ENCODE results near the gene RNF151. TPM values are rescaled to one million over a fixed set of nuclear protein-coding genes. Genes with fewer than 3 reads are reported as not detected.

Gene RNF151
- polyA plus RNA-seq, 1 donor from 2014 or later: not detected

DNA sequence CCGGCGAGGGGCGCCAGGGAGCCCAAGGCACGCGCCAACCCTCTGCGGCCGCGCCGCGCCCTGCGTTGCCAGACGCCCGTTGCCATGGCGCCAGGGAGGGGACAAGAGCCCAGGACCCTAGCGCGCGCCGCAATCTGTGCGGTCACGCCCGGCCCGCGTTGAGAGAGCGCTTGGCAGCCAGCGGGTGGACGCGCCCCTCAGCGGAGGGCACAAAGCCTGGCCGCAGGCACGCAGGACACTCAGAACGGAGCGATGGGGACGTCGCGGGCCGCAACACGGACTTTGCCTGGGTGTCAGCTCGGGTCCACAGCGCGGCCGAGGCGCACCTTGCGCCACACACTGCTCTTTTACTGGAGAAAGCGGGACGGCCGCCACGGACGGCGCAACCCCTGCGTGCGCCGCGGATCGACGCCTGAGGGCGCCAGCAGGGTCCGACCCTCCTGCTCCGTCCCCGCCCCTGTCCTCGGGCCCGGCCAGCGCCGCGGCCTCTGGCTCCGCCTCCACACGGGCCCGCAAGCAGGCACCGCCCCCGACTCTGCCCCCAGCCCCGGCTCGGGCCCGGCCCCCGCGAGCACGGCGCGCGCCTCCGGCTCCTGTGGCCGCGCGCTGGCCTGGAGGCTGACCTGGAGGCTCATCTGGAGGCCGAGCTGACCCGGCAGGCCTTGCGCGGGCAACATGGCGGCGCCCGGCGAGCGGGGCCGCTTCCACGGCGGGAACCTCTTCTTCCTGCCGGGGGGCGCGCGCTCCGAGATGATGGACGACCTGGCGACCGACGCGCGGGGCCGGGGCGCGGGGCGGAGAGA is 17.1 kb downstream of the RNF151 start, which contains the start of gene GFER:
TSS of gene GFER (plus strand) at position 650 of the 803 bp plus-strand sequence. CDS start at position 676, 26 bp downstream.
- no peaks in the 10 kb centered on the region for H4K20me1 ChIP-seq (ENCODE audit: insufficient read depth)

DNA sequence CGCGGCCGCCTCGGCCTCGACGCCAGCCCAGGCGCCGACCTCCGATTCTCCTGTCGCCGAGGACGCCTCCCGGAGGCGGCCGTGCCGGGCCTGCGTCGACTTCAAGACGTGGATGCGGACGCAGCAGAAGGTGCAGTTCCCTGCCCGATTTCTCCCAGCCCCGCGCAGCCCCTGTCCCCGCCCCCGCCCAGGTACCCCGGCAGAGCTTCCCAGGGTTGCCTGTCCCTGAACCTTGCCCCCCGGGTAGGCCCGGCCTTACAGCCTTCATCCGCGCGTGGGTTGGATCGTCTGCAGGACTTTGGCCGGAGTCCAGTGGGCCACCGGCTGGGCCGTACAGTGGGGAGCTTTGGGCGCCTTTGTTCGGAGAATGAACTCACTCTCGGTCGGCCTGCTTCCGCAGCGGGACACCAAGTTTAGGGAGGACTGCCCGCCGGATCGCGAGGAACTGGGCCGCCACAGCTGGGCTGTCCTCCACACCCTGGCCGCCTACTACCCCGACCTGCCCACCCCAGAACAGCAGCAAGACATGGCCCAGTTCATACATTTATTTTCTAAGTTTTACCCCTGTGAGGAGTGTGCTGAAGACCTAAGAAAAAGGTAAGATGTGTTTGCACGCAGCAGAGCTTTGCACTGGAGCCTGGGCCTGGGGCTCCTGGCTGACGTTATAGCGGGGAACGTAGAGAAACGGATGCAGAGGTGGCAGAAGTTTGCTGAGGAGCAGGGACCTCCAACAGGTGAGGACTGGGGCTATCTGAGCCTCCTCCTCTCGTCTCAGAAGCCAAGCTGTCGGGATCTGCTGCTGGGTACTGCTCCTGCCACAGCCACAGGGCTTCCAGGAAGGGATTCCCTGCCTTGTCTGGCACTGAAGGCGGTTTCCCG is 17.9 kb downstream of the RNF151 start:
- Histone ChIP-seq H3K79me2 (replicated peaks; ENCODE audit: insufficient read depth, low read length) (no peaks in the 10 kb centered on the region), H3K9me3 (ENCODE audit: low read length) (no peaks in the 10 kb centered on the region), H3F3A (ENCODE audit: insufficient read depth, low read length, poor library complexity, severe bottlenecking) (no peaks in the 10 kb centered on the region), H3K9me2 (ENCODE audit: insufficient read depth, low read length) (no peaks in the 10 kb centered on the region), H3K36me3 (ENCODE audit: insufficient read depth, low read length) (no peaks in the 10 kb centered on the region), H3K9ac (ENCODE audit: low read length) (peak overlapping the region; percentile 94), H3K27me3 (ENCODE audit: insufficient read depth, low read depth, low read length) (peaks cover 21% of the 10 kb centered on the region), H2AFZ (ENCODE audit: low read depth, low read length) (no peak overlapping the region), H3K4me3 (ENCODE audit: low read length) (peak overlapping the region; percentile 99), H3K27ac (ENCODE audit: low read length) (peak overlapping the region; percentile 86), H4K20me1 (ENCODE audit: insufficient read depth) (no peaks in the 10 kb centered on the region), H3K4me2 (ENCODE audit: low read length) (peak overlapping the region; percentile 97)
- peak; percentile 4 for TF ChIP-seq MXI1 (conservative IDR thresholded peaks at IDR 0.05; ENCODE audit: poor library complexity, severe bottlenecking)
- TF ChIP-seq, protein P1, sequence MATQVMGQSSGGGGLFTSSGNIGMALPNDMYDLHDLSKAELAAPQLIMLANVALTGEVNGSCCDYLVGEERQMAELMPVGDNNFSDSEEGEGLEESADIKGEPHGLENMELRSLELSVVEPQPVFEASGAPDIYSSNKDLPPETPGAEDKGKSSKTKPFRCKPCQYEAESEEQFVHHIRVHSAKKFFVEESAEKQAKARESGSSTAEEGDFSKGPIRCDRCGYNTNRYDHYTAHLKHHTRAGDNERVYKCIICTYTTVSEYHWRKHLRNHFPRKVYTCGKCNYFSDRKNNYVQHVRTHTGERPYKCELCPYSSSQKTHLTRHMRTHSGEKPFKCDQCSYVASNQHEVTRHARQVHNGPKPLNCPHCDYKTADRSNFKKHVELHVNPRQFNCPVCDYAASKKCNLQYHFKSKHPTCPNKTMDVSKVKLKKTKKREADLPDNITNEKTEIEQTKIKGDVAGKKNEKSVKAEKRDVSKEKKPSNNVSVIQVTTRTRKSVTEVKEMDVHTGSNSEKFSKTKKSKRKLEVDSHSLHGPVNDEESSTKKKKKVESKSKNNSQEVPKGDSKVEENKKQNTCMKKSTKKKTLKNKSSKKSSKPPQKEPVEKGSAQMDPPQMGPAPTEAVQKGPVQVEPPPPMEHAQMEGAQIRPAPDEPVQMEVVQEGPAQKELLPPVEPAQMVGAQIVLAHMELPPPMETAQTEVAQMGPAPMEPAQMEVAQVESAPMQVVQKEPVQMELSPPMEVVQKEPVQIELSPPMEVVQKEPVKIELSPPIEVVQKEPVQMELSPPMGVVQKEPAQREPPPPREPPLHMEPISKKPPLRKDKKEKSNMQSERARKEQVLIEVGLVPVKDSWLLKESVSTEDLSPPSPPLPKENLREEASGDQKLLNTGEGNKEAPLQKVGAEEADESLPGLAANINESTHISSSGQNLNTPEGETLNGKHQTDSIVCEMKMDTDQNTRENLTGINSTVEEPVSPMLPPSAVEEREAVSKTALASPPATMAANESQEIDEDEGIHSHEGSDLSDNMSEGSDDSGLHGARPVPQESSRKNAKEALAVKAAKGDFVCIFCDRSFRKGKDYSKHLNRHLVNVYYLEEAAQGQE (IDR thresholded peaks at IDR 0.05; ENCODE audit: borderline replicate concordance): no peak

More for the DNA sequence above, 17.1 kb downstream of the RNF151 start, which contains the start of gene GFER:
- Histone ChIP-seq H3K9me2 (ENCODE audit: insufficient read depth, low read length) (no peaks in the 10 kb centered on the region), H3F3A (ENCODE audit: insufficient read depth, low read length, poor library complexity, severe bottlenecking) (no peaks in the 10 kb centered on the region), H3K9me3 (ENCODE audit: low read length) (no peaks in the 10 kb centered on the region), H3K4me3 (ENCODE audit: low read length) (peak within 1 kb of the TSS; percentile 99), H3K9ac (ENCODE audit: low read length) (peak within 1 kb of the TSS; percentile 94), H3K27ac (ENCODE audit: low read length) (peak within 1 kb of the TSS; percentile 86), H3K36me3 (ENCODE audit: insufficient read depth, low read length) (no peaks in the 10 kb centered on the region), H3K4me2 (ENCODE audit: low read length) (peak within 1 kb of the TSS; percentile 97), H3K27me3 (ENCODE audit: insufficient read depth, low read depth, low read length) (peaks cover 23% of the 10 kb centered on the region), H3K79me2 (replicated peaks; ENCODE audit: insufficient read depth, low read length) (no peaks in the 10 kb centered on the region), H2AFZ (ENCODE audit: low read depth, low read length) (peak within 1 kb of the TSS; percentile 76)
- TF ChIP-seq POLR2AphosphoS5 (IDR thresholded peaks at IDR 0.05): peak; percentile 62
- peak; percentile 69 for TF ChIP-seq MXI1 (conservative IDR thresholded peaks at IDR 0.05; ENCODE audit: poor library complexity, severe bottlenecking)
- peak; percentile 33 for TF ChIP-seq EP300 (conservative IDR thresholded peaks at IDR 0.05; ENCODE audit: poor library complexity, severe bottlenecking)
- TF ChIP-seq, protein P2, sequence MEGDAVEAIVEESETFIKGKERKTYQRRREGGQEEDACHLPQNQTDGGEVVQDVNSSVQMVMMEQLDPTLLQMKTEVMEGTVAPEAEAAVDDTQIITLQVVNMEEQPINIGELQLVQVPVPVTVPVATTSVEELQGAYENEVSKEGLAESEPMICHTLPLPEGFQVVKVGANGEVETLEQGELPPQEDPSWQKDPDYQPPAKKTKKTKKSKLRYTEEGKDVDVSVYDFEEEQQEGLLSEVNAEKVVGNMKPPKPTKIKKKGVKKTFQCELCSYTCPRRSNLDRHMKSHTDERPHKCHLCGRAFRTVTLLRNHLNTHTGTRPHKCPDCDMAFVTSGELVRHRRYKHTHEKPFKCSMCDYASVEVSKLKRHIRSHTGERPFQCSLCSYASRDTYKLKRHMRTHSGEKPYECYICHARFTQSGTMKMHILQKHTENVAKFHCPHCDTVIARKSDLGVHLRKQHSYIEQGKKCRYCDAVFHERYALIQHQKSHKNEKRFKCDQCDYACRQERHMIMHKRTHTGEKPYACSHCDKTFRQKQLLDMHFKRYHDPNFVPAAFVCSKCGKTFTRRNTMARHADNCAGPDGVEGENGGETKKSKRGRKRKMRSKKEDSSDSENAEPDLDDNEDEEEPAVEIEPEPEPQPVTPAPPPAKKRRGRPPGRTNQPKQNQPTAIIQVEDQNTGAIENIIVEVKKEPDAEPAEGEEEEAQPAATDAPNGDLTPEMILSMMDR (IDR thresholded peaks at IDR 0.05; ENCODE audit: poor library complexity, severe bottlenecking): peak; percentile 81
- no peak for TF ChIP-seq TAF1 (IDR thresholded peaks at IDR 0.05; ENCODE audit: low read depth)
- TF ChIP-seq RAD21 (conservative IDR thresholded peaks at IDR 0.05): peak; percentile 45
- TF ChIP-seq, protein P1 (IDR thresholded peaks at IDR 0.05; ENCODE audit: borderline replicate concordance): peak; percentile 50
- no peak for TF ChIP-seq EZH2 (IDR thresholded peaks at IDR 0.05; ENCODE audit: borderline replicate concordance, insufficient read depth, low read length, poor library complexity, severe bottlenecking)
- TF ChIP-seq SMC3 (conservative IDR thresholded peaks at IDR 0.05; ENCODE audit: poor library complexity): peak; percentile 55

Data from neural cell (in vitro differentiated cells).